WTC11 (cell line): ENCODE measurements around the gene NPAS2. TPM values are rescaled to one million over a fixed set of nuclear protein-coding genes. Genes with fewer than 3 reads are reported as not detected.
A peak's percentile ranks its signal among the peaks of the same experiment; 100 is the strongest.

Experiments
- ATAC-seq: fragments of 200-7000 bp; cut with Tn5 transposase; 2 replicates; pipeline ENCODE4 v1.10.0; 2021; ENCODE audit warnings: mild to moderate bottlenecking, moderate library complexity
- CTCF ChIA-PET: fragments of 300-600 bp; sonication (Branson Sonifier 250); formaldehyde crosslinking; loops from one replicate; lab custom pipeline; 2021; ENCODE audit warnings: antibody characterized with exemption; lab: Charles Lee
- POLR2A ChIA-PET: fragments of 350-600 bp; sonication (Branson Sonifier 250); formaldehyde crosslinking; loops from one replicate; lab custom pipeline; 2021; ENCODE audit warnings: antibody characterized with exemption; lab: Charles Lee
- DNase-seq: peaks from one replicate; pipeline ENCODE4 v3.0.0; 2021; ENCODE audit warnings: low spot score
- H3K27ac Mint-ChIP-seq: 2 replicates; pipeline ENCODE4 v1.8.0; 2021; ENCODE audit warnings: mixed read lengths
- H3K27me3 Mint-ChIP-seq: 2 replicates; pipeline ENCODE4 v1.8.0; 2021; ENCODE audit warnings: low read depth, mild to moderate bottlenecking, moderate library complexity, mixed read lengths
- H3K36me3 Mint-ChIP-seq: 2 replicates; pipeline ENCODE4 v1.8.0; 2021; ENCODE audit warnings: mixed read lengths
- H3K4me1 Mint-ChIP-seq: 2 replicates; pipeline ENCODE4 v1.8.0; 2022; ENCODE audit warnings: mixed read lengths
- H3K4me3 Mint-ChIP-seq: 2 replicates; pipeline ENCODE4 v1.8.0; 2021; ENCODE audit warnings: mild to moderate bottlenecking, moderate library complexity, mixed read lengths
- H3K9me3 Mint-ChIP-seq: 2 replicates; pipeline ENCODE4 v1.8.0; 2021; ENCODE audit warnings: mixed read lengths
- AFF4 ChIP-seq: sonication (generic); formaldehyde crosslinking; IDR thresholded peaks from 2 replicates; pipeline ENCODE4 v1.8.1; 2023; ENCODE audit warnings: mild to moderate bottlenecking, missing genetic modification reagents, borderline replicate concordance
- ATF1 ChIP-seq: sonication (generic); formaldehyde crosslinking; IDR thresholded peaks from 2 replicates; pipeline ENCODE4 v1.8.1; 2023; ENCODE audit warnings: mild to moderate bottlenecking, moderate library complexity, missing genetic modification reagents
- ATF6 ChIP-seq: sonication (generic); formaldehyde crosslinking; IDR thresholded peaks from 2 replicates; pipeline ENCODE4 v1.8.1; 2023; ENCODE audit warnings: mild to moderate bottlenecking, missing genetic modification reagents
- EMX1 ChIP-seq: fragments of 250-450 bp; sonication (Bioruptor Pico); IDR thresholded peaks from 2 replicates; pipeline ENCODE4 v1.8.0; 2021; ENCODE audit warnings: mild to moderate bottlenecking
- ESRRA ChIP-seq: sonication (generic); formaldehyde crosslinking; IDR thresholded peaks from 2 replicates; pipeline ENCODE4 v1.8.1; 2022; ENCODE audit warnings: mild to moderate bottlenecking, missing genetic modification reagents, borderline replicate concordance
- FOXK1 ChIP-seq: sonication (generic); formaldehyde crosslinking; IDR thresholded peaks from 2 replicates; pipeline ENCODE4 v1.8.0; 2022; ENCODE audit warnings: mild to moderate bottlenecking, moderate library complexity, missing genetic modification reagents
- GRHL2 ChIP-seq: fragments of 250-450 bp; sonication (Bioruptor Pico); IDR thresholded peaks from 2 replicates; pipeline ENCODE4 v1.8.0; 2022; ENCODE audit warnings: mild to moderate bottlenecking, moderate library complexity; ENCODE audit not compliant: insufficient replicate concordance, severe bottlenecking
- NFE2L1 ChIP-seq: sonication (generic); formaldehyde crosslinking; IDR thresholded peaks from 2 replicates; pipeline ENCODE4 v1.8.1; 2023; ENCODE audit warnings: missing genetic modification reagents
- TCF7 ChIP-seq: sonication (generic); formaldehyde crosslinking; IDR thresholded peaks from 2 replicates; pipeline ENCODE4 v1.8.0; 2022; ENCODE audit warnings: mild to moderate bottlenecking, low read depth, missing genetic modification reagents, moderate library complexity
- ZSCAN18 ChIP-seq: fragments of 250-450 bp; sonication (Bioruptor Pico); IDR thresholded peaks from 2 replicates; pipeline ENCODE4 v2.1.2; 2022; ENCODE audit warnings: mild to moderate bottlenecking, moderate library complexity
- total RNA-seq: library from RNA; stranded (reverse); gene quantifications from 3 replicates; pipeline ENCODE4 v1.2.3, GENCODE V29; 2021
- TF ChIP-seq, protein P1 (sequence below): sonication (generic); formaldehyde crosslinking; conservative IDR thresholded peaks from 2 replicates; pipeline ENCODE4 v1.8.1; 2022; ENCODE audit warnings: mild to moderate bottlenecking, missing genetic modification reagents
- TF ChIP-seq, protein P2 (sequence below): sonication (generic); formaldehyde crosslinking; IDR thresholded peaks from 2 replicates; pipeline ENCODE4 v1.8.0; 2023; ENCODE audit warnings: missing genetic modification reagents, mild to moderate bottlenecking, borderline replicate concordance
- TF ChIP-seq, protein P3 (sequence below): sonication (generic); formaldehyde crosslinking; IDR thresholded peaks from 2 replicates; pipeline ENCODE4 v1.8.1; 2023; ENCODE audit warnings: mild to moderate bottlenecking, moderate library complexity, missing genetic modification reagents
- TF ChIP-seq, protein P4 (sequence below): fragments of 250-450 bp; sonication (Bioruptor Pico); IDR thresholded peaks from 2 replicates; pipeline ENCODE4 v1.8.0; 2021; ENCODE audit warnings: mild to moderate bottlenecking

The NPAS2 gene
- total RNA-seq, 1 experiment from 2014 or later: 2.6 TPM

DNA sequence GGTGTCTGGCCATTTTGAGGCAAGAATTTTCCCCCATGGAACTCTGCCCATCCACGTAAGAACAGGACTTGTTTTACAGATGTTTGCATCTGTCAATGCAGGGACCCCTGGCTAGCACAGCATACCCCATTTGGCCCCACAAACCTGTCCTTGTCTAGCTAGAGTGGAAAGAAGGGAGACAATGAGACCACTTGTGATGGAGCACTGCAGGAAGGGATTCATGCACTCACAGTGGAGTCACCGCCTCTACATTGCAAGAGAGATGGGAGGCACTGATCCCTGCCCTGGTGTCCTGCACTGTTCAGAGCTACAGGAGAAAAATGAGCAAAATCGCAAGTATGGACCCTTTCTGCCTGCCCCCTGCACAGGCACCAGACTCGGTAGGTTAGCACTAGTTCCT is 32.5 kb downstream of the NPAS2 start (continued):
- TF ChIP-seq ZSCAN18 (CRISPR knock-in tag) (no peak), EMX1 (CRISPR knock-in tag) (no peak), FOXK1 (CRISPR knock-in tag) (no peak), ATF6 (CRISPR knock-in tag) (no peak), ATF1 (no peak)
- TF ChIP-seq, protein P1, sequence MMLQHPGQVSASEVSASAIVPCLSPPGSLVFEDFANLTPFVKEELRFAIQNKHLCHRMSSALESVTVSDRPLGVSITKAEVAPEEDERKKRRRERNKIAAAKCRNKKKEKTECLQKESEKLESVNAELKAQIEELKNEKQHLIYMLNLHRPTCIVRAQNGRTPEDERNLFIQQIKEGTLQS (CRISPR knock-in tag): no peak

DNA sequence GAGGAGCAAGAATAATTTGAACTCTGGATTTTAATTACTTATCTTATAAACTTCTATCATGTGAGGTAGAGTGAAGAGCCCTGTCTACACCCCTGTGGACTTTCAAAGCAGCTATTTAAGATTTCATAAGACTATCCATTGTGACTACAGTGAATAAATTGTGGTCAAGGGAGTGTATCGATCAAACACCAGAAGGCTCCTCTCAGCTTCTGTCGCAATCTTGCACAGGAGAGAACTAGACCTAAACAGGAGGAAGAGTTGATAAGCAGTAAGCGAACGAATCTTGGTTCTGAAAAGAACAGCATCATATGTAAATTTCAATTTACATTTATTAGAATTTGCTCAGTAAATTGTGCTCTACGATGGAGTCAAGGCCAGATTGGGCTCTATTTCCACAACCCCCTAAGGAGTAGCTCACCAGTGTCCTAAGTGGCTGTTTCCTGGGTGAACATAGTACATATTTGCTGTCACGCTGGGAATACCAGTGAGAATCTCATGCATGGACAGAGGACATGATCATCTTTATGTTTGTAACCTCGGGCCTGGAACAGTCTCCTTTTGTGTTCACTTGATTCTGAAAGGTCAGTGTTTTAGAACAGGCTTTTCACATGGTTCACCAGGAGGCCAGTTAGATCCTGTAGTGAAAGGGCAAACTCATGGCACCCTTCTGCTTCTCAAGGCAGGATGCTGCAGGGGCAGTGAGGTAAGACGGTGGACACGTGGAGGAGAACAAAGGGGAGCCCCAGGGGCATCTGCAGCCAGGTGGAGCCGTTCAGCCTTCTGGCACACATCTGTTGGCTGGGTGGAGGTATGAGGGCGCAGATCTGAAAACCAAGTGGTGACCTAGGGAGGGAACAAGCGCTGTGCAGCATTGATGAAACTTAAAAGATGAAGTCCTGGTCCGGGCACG is 33.3 kb downstream of the NPAS2 start:
- no peaks in the 10 kb centered on the region for H3K36me3 Mint-ChIP-seq
- peaks cover 11% of the 10 kb centered on the region for H3K4me1 Mint-ChIP-seq
- H3K27ac Mint-ChIP-seq: no peak overlapping the region; the same call in 1 of the 2 replicates
- H3K27me3 Mint-ChIP-seq: no peaks in the 10 kb centered on the region
- H3K4me3 Mint-ChIP-seq: no peak overlapping the region
- CTCF ChIA-PET: no interaction called here
- DNase-seq: peak; percentile 34
- TF ChIP-seq GRHL2 (CRISPR knock-in tag) (no peak), EMX1 (CRISPR knock-in tag) (no peak)
- TF ChIP-seq, protein P2, sequence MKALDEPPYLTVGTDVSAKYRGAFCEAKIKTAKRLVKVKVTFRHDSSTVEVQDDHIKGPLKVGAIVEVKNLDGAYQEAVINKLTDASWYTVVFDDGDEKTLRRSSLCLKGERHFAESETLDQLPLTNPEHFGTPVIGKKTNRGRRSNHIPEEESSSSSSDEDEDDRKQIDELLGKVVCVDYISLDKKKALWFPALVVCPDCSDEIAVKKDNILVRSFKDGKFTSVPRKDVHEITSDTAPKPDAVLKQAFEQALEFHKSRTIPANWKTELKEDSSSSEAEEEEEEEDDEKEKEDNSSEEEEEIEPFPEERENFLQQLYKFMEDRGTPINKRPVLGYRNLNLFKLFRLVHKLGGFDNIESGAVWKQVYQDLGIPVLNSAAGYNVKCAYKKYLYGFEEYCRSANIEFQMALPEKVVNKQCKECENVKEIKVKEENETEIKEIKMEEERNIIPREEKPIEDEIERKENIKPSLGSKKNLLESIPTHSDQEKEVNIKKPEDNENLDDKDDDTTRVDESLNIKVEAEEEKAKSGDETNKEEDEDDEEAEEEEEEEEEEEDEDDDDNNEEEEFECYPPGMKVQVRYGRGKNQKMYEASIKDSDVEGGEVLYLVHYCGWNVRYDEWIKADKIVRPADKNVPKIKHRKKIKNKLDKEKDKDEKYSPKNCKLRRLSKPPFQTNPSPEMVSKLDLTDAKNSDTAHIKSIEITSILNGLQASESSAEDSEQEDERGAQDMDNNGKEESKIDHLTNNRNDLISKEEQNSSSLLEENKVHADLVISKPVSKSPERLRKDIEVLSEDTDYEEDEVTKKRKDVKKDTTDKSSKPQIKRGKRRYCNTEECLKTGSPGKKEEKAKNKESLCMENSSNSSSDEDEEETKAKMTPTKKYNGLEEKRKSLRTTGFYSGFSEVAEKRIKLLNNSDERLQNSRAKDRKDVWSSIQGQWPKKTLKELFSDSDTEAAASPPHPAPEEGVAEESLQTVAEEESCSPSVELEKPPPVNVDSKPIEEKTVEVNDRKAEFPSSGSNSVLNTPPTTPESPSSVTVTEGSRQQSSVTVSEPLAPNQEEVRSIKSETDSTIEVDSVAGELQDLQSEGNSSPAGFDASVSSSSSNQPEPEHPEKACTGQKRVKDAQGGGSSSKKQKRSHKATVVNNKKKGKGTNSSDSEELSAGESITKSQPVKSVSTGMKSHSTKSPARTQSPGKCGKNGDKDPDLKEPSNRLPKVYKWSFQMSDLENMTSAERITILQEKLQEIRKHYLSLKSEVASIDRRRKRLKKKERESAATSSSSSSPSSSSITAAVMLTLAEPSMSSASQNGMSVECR: no peak
- H3K9me3 Mint-ChIP-seq: no peaks in the 10 kb centered on the region
- peak; percentile 44; the same call in 1 of the 2 replicates for ATAC-seq
- POLR2A ChIA-PET: no interaction called here

- ChIA-PET POLR2A (no interaction called here), CTCF (no interaction called here)
- Mint-ChIP-seq H3K27ac (no peak overlapping the region), H3K27me3 (no peaks in the 10 kb centered on the region), H3K4me1 (peaks cover 11% of the 10 kb centered on the region), H3K9me3 (no peaks in the 10 kb centered on the region), H3K36me3 (no peaks in the 10 kb centered on the region), H3K4me3 (no peak overlapping the region)
- DNase-seq: no peak
- ATAC-seq: peak; percentile 50
- TF ChIP-seq, protein P3, sequence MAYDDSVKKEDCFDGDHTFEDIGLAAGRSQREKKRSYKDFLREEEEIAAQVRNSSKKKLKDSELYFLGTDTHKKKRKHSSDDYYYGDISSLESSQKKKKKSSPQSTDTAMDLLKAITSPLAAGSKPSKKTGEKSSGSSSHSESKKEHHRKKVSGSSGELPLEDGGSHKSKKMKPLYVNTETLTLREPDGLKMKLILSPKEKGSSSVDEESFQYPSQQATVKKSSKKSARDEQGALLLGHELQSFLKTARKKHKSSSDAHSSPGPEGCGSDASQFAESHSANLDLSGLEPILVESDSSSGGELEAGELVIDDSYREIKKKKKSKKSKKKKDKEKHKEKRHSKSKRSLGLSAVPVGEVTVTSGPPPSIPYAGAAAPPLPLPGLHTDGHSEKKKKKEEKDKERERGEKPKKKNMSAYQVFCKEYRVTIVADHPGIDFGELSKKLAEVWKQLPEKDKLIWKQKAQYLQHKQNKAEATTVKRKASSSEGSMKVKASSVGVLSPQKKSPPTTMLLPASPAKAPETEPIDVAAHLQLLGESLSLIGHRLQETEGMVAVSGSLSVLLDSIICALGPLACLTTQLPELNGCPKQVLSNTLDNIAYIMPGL (CRISPR knock-in tag): no peak
- TF ChIP-seq NFE2L1 (no peak), ESRRA (CRISPR knock-in tag) (no peak), TCF7 (CRISPR knock-in tag) (no peak), AFF4 (CRISPR knock-in tag) (no peak)
- TF ChIP-seq, protein P4, sequence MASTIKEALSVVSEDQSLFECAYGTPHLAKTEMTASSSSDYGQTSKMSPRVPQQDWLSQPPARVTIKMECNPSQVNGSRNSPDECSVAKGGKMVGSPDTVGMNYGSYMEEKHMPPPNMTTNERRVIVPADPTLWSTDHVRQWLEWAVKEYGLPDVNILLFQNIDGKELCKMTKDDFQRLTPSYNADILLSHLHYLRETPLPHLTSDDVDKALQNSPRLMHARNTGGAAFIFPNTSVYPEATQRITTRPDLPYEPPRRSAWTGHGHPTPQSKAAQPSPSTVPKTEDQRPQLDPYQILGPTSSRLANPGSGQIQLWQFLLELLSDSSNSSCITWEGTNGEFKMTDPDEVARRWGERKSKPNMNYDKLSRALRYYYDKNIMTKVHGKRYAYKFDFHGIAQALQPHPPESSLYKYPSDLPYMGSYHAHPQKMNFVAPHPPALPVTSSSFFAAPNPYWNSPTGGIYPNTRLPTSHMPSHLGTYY (CRISPR knock-in tag): no peak
Measured at GRCh38 chr2:100853909-100854810, 34.2 kb downstream of the NPAS2 start.
